BE2C (cell line): Measurements from ENCODE around the gene ELMO1.

Source experiments
- DNase-seq: peaks from one replicate; pipeline ENCODE4 v3.0.0-alpha.2; 2020
- H3K27me3 ChIP-seq: fragments of 250-450 bp; sonication (Bioruptor Pico); 2 replicates; pipeline ENCODE4 v1.5.1; 2020; ENCODE audit warnings: mild to moderate bottlenecking
- H3K36me3 ChIP-seq: fragments of 250-450 bp; sonication (Bioruptor Pico); 2 replicates; pipeline ENCODE4 v1.5.1; 2020; ENCODE audit warnings: mild to moderate bottlenecking
- H3K4me1 ChIP-seq: fragments of 250-450 bp; sonication (Bioruptor Pico); 2 replicates; pipeline ENCODE4 v1.5.1; 2020
- H3K4me3 ChIP-seq: 2 replicates; pipeline ENCODE4 v1.5.1; 2011; ENCODE audit warnings: low read depth, low read length
- H3K9me3 ChIP-seq: fragments of 250-450 bp; sonication (Bioruptor Pico); 2 replicates; pipeline ENCODE4 v1.5.1; 2020
- TF ChIP-seq, protein P1 (sequence below): IDR thresholded peaks from 2 replicates; pipeline ENCODE4 v1.5.1; 2012; ENCODE audit warnings: mild to moderate bottlenecking, low read depth, low read length

ELMO1 gene

DNA sequence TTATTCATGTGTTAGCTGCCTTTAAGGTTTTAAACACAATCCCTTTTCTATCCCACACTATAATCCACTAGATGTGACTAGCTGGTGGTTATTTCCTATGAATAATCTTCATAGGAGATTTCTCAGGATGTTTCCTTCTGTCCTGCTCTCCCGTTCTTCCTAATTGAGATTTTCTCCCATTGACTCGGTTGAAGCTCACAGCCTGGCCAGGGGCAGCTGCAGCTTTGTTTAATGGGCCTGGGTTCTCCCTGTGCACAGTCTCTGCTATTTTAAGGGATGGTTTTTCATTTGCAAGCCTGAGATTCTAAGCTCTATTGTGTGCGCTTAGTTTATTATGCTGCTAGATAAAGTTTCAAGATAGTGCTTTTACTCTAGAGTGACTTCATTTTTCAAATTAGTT lies 441.0 kb downstream of the ELMO1 start:
- H3K36me3 ChIP-seq, result no peaks in the 10 kb centered on the region
- TF ChIP-seq, protein P1, sequence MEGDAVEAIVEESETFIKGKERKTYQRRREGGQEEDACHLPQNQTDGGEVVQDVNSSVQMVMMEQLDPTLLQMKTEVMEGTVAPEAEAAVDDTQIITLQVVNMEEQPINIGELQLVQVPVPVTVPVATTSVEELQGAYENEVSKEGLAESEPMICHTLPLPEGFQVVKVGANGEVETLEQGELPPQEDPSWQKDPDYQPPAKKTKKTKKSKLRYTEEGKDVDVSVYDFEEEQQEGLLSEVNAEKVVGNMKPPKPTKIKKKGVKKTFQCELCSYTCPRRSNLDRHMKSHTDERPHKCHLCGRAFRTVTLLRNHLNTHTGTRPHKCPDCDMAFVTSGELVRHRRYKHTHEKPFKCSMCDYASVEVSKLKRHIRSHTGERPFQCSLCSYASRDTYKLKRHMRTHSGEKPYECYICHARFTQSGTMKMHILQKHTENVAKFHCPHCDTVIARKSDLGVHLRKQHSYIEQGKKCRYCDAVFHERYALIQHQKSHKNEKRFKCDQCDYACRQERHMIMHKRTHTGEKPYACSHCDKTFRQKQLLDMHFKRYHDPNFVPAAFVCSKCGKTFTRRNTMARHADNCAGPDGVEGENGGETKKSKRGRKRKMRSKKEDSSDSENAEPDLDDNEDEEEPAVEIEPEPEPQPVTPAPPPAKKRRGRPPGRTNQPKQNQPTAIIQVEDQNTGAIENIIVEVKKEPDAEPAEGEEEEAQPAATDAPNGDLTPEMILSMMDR, result no peak
- no peaks in the 10 kb centered on the region for H3K27me3 ChIP-seq
- no peak for DNase-seq
- peaks cover 4% of the 10 kb centered on the region; the same call in 1 of the 2 replicates for H3K4me1 ChIP-seq
- no peaks in the 10 kb centered on the region for H3K9me3 ChIP-seq
- H3K4me3 ChIP-seq, result no peak overlapping the region

GRCh38 chr7:37007268-37007667 lies 441.4 kb downstream of the ELMO1 start:
- H3K9me3 ChIP-seq, result no peaks in the 10 kb centered on the region
- no peak for DNase-seq
- no peak overlapping the region for H3K4me3 ChIP-seq
- H3K4me1 ChIP-seq, result peaks cover 4% of the 10 kb centered on the region; the same call in 1 of the 2 replicates
- no peaks in the 10 kb centered on the region for H3K27me3 ChIP-seq
- H3K36me3 ChIP-seq, result no peaks in the 10 kb centered on the region
- TF ChIP-seq, protein P1, result no peak

- TF ChIP-seq, protein P1, result no peak
- no peaks in the 10 kb centered on the region for H3K27me3 ChIP-seq
- no peaks in the 10 kb centered on the region for H3K36me3 ChIP-seq
- peaks cover 4% of the 10 kb centered on the region; the same call in 1 of the 2 replicates for H3K4me1 ChIP-seq
- no peak for DNase-seq
- H3K9me3 ChIP-seq, result no peaks in the 10 kb centered on the region
- H3K4me3 ChIP-seq, result no peak overlapping the region
Measured at GRCh38 chr7:37006764-37007163, 441.9 kb downstream of the ELMO1 start.

- TF ChIP-seq, protein P1, result no peak
- H3K4me3 ChIP-seq, result no peak overlapping the region
- H3K27me3 ChIP-seq, result no peaks in the 10 kb centered on the region
- no peak for DNase-seq
- no peaks in the 10 kb centered on the region for H3K4me1 ChIP-seq
- H3K9me3 ChIP-seq, result no peaks in the 10 kb centered on the region
- no peaks in the 10 kb centered on the region for H3K36me3 ChIP-seq
Measured at GRCh38 chr7:37000511-37000910, 448.2 kb downstream of the ELMO1 start.

DNA sequence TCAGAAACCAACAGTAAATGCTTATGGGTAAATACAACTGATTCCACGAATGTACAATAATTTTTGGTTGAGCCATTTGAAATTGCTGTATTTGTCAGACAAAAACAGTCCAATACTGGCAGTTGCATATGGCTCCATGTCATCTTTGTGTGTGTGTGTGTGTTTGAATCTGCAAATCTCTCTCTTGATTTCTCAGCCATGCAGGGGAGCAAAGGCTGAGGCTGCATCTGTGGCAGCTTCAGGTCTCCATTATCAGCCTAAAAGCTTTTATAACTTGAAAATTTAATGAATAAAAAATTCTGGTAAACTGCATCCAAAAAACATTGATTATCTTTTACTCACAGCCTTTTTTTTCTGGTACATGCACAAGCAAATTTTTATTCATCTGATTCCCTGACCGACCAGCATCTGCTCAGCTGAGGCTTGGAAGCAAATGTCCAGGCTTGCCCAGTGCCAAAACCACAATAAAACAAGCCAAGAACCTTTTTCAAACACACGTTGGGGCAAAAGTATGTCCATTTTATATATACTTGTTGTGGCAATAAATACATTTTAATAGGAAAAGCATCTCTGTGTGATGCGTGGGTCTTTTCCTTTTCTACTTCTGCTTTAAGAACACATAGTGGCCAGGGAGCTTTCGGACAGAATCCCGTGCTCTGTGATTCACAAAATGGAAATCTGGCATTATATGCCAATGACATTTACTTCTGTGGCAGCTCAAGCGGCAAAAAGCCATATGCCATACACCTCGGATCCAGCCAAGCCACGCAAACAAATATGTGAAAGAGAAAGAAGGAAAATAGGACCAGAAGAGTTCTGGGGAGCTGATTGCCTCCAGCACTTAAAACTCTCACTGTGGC lies 448.8 kb downstream of the ELMO1 start:
- H3K9me3 ChIP-seq, result no peaks in the 10 kb centered on the region
- TF ChIP-seq, protein P1, result no peak
- H3K4me1 ChIP-seq, result no peaks in the 10 kb centered on the region
- H3K27me3 ChIP-seq, result no peaks in the 10 kb centered on the region
- no peak overlapping the region for H3K4me3 ChIP-seq
- DNase-seq, result no peak
- no peaks in the 10 kb centered on the region for H3K36me3 ChIP-seq

- no peak for DNase-seq
- Histone ChIP-seq H3K27me3 (no peaks in the 10 kb centered on the region), H3K4me1 (no peaks in the 10 kb centered on the region), H3K36me3 (no peaks in the 10 kb centered on the region), H3K4me3 (no peak overlapping the region), H3K9me3 (no peaks in the 10 kb centered on the region)
- TF ChIP-seq, protein P1, result no peak
Measured at GRCh38 chr7:36995776-36996175, 452.9 kb downstream of the ELMO1 start.
